GM21786 (cell line): Measurements from ENCODE around the gene RABGAP1L.

Source experiments
- ATAC-seq: cut with Tn5 transposase; IDR thresholded peaks from one replicate; pipeline ENCODE4 v1.9.1; 2021; ENCODE audit not compliant: unreplicated experiment

Gene RABGAP1L

DNA sequence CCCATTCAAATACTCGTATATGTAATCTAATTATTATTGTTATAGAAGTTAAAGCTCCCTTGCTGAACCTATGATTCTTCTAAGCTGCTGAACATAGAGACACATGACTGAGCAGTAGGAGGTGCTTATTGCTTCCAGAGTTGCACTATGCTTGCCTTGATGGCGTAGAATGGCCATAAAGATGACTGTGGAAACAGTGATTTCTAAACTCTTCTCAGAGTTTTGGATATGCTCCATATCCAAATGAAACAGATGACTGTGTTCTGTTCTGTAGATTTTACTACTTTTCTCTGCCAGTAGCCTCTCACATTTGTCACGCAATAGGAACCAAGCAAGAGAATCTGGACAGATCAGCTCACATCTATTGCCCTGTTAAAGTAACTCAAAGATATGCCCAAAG lies 752.3 kb downstream of the RABGAP1L start:
- no peak for ATAC-seq

DNA sequence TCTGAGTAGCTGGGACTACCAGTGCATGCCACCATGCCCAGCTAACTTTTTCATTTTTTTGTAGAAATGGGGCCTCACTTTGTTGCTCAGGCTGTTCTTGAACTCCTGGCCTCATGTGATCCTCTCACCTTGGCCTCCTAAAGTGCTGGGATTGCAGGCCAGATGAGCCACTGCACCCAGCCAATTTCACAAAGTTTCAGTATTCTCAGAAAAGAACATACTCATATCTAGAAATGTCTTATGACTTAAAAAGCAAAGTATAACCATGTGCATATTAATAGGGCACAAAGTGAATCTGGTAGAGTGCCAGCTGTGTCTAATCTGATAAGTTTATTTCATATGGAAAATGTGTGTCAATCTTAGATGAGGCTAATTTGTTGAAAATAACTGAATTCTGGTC lies 752.9 kb downstream of the RABGAP1L start:
- peak; percentile 64 for ATAC-seq

DNA sequence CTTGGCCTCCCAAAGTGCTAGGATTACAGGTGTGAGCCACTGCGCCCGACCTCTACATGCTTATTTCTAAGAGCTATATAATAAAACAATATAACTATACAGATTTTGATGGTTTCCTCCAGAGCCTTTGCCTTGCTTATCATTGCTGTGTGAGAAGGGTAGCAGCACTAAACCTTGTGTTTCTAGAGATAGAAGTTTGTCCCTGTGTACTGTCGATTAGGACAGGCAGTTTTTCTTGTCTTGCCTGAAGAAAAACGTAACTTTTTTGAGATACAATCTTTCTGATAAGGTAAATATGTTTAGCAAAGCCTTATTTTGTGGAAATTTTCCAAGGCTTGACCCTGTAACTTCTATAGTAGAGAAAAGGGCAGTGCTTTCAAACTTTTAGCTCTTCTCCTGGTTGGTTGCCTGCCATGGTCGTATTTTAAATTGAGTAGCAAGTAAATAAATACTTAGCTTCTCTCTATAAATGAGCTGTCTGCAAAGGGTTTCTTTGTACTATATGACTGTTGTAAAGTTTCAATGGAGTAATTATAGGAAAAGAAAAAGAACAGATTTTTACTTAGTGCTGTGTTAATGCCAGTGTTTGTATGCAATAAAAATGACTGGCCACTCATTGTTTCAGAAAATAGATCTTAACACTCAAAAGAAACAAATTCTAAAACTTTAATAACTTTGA lies 754.0 kb downstream of the RABGAP1L start:
- no peak for ATAC-seq

DNA sequence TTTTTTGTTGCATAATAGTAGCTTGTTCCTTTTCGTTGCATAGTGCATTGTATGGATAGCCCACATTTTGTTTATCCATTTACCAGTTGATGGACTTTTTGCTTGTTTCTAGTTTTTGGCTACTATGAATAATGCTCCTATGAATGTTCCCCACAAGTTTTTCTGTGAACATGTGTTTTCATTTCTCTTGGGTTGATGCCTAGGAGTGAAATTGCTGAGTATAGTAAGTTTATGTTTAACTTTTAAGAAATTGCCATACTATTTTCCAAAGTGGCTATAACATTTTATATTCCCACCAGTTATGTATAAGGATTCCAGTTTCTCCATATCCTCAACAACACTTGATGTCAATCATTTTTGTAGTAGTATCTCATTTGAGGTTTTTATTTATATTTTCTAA lies 755.7 kb downstream of the RABGAP1L start:
- ATAC-seq = no peak

DNA sequence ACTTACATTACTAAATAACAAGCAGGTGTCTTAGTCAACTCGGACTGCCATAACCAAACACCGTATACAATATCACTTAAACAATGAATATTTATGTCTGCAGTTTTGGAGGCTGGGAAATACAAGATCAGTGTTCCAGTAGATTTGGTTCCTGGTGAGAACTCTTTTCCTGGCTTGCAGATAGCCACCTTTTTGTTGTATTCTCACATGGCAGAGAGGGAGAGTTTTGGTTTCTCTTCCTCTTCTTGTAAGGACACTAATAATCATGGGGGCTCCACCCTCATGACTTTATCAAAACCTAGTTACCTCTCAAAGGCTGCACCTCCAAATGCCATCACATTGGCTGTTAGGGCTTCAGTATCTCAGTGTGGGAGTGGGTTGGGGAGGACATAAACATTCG lies 757.5 kb downstream of the RABGAP1L start:
- no peak for ATAC-seq

DNA sequence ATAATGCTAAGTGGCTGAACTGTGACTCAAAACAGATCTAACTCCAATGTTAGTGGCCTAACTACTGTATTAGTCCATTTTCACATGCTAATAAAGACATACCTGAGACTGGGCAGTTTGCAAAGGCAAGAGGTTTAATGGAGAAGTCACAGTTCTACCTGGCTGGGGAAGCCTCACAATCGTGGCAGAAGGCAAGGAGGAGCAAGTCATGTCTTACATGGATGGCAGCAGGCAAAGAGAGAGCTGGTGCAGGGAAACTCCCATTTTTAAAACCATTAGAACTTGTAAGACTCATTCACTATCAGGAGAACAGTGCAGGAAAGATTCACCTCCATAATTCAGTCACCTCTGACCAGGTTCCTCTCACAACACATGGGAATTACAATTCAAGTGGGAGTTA lies 760.8 kb downstream of the RABGAP1L start:
- ATAC-seq = no peak

DNA sequence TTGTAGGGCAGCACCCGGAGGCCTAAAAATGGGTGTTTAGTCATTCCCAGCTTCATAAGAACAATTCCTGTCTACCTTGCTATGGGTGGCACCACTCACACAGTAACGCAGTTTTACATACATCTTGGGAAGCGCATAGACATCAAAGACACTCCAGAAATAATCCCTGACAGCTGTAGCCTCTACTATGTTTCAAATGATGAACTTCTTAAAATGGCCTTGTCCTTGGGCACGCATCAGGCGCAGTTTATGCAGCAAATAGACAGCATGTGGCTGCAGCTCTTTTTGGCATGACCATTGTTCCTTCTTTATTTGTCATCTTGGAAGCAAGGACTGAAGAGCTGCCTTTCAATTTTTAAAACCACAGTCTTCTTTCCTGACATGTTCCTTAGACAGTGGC lies 762.8 kb downstream of the RABGAP1L start:
- ATAC-seq = no peak

DNA sequence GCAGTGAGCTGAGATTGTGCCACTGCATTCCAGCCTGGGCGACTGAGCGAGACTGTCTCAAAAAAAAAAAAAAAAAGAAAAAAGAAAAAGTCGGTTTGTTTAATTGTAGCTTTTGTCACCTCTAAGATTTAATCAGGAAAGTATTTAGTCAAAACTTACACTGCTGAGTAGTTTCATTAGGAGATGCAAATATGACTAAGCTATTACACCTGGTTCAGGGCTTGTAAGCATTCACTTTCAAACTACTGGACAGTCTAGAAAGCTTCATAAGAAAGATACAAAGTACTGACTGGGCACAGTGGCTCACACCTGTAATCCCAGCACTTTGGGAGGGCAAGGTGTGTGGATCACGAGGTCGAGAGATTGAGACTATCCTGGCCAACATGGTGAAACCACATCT lies 764.5 kb downstream of the RABGAP1L start:
- no peak for ATAC-seq

DNA sequence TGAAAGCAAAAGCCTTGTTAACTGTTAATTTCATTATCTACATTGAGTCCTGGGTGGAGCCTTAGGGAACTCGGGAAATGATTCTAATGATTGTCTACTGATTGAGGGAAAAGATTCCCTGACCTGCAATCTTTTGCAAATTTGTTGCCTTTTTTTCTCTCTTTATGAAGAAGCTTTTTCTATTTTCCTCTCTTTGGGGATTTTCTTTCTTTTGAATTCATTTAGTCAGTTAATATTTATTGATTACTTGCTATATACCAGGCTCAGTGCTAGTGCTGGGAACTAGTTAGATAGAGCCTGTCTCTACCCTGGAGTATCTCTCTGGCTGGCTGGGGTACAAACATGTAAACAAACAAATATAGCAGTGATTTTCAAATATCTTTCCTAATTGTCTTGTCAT lies 769.2 kb downstream of the RABGAP1L start:
- ATAC-seq = no peak

DNA sequence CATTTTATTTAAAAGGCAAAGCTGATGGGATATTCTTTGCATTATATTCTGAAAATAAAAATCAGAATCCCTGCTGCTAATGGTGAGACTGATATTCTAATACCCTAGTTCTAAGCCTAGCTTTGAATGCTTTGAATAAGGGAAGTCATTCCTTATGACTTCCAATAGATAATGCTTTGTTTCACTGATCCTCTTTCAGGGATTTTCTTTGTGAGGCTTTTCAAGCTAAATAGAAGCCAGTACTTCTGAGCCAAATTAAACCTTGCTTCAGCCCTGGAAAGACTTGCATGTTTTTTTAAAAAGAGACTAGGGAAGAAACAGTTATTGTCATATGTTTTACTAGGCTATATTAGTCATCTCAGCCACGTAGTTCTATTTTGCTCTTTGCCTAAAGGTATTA lies 771.9 kb downstream of the RABGAP1L start:
- ATAC-seq = no peak

DNA sequence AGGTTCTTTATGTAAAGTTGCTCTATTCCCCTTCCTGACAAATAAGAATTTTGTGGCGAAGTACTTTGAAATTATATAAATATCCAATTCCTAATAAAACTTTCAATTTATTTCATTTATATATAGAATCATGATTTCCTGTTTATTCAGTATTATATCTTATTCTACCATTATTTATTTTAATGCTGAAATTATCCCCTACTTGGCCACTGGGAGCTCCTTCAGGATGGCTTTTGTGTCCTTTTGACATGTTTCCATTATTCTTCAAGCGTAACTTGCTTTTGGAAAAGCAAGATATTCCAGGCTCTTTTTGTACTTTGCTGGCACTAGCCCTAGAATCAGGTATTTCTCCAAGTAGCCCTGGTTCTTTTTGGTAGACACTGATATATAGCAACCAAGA lies 773.3 kb downstream of the RABGAP1L start:
- ATAC-seq = no peak

DNA sequence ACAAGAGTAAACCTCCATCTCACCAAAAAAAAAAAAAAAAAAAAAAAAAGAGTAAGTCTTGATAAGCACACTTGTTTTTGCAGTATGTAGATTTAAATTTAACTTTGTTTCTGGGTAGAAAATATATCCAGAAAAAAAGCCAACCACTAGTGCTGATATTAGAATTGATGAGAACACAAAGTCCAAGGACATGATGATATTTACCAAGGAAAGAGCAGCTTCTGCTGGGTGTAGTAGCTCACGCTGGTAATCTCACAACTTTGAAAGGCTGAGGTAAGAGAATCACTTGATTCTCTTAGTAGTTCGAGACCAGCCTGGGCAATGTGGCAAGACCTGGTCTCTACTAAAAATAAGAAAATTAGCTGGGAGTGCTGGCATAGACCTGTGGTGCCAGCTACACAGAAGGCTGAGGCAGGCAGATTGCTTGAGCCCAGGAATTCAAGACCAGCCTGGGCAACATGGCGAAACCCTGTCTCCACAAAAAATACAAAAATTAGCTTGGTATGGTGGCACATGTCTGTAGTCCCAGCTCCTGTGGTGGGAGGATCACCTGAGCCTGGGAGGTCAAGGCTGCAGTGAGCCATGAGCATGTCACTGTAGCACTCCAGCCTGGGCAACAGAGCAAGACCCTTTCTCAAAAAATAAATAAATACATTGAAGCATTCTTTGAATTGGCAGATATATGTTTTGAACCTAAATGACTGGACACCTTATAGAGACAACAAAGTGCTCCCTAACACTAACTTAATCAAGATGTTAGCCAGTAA lies 776.8 kb downstream of the RABGAP1L start:
- ATAC-seq = no peak

DNA sequence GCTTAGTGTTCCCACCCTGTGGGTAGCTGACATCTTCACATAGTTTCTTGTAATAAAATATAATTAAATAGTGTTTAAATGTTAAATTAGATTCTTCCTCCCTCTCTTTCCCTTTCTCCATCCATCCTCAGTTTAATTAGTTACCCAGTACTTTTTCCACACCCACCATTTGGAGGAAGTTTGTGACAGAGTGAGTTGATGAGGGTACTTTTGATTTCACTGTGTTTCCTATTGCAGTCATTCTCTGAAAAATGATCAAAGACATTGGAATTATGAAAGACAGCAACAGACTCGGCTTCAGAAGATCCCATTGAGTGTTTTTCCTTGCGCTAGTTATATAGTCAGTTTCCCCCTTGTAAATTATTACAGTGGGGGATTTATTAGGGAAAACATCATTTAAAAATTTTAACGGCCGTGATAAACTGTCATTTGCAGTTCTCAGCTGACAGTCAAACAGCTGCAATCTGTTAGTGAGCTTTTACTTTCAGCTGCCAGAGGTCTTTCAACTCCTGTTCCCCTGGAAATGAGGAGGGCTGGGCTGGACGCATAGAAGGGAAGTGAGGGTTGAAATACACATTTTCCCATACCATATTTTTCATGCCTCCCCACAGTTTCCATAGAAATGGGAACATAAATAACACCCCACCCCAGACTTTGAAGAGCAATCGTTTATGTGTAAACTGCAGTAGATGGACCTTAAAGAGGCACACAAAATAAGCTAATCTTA lies 779.1 kb downstream of the RABGAP1L start:
- no peak for ATAC-seq

DNA sequence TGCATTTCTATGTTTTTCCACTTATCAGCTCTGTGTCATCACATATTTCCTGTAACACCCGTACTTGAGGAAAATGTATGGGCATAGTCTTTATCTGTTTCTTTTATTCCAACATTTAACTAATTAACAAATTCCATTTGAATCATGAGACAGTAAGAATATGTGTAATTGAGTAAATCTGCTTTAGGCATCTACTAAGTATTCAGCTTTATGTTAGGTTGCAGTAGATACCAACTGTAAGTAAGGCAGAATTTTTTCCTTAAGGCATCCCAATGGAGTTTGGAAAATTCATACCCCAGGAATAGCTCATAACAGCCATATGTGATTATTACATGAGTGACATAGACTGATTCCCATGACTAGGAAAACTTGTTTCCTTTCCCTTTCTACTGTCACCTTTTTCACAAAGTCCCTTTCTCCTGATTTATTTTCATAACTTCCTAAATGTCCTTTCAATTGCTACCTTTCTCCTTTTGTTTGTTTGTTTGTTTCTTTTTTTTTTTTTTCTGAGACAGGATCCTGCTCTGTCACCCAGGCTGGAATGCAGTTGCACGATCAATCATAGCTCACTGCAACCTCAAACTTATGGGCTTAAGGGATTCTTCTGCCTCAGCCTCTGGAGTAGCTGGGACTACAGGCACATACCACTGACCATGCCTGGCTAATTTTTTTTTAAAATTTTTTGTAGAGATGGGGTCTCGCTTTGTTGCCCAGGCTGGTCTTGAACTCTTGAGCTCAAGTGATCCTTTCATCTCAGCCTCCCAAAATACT lies 780.6 kb downstream of the RABGAP1L start:
- no peak for ATAC-seq

DNA sequence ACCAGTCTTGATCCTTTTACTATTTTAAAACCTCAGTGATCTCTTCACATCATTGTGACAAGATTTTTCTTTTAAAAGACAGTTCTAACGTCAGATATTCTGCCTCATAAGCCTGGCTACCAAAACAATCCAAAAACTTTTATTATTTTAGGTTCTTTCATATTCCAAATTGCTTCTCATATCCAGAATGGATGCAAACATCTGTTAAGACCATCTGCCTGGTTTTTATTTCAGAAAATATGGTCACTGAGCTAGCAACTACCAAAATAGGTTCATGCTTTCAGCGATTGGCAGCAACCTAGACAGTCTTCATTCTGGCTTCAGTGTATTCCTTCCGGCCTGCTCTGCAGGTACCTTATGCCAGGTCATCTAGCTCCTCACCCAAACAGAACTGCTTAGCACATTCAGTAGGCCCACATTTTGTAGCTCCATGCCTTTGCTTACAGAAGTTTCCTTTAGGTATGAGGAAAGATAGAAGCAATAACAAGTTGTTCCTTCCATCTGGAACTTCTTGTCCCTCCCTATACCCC lies 781.4 kb downstream of the RABGAP1L start:
- ATAC-seq = no peak

DNA sequence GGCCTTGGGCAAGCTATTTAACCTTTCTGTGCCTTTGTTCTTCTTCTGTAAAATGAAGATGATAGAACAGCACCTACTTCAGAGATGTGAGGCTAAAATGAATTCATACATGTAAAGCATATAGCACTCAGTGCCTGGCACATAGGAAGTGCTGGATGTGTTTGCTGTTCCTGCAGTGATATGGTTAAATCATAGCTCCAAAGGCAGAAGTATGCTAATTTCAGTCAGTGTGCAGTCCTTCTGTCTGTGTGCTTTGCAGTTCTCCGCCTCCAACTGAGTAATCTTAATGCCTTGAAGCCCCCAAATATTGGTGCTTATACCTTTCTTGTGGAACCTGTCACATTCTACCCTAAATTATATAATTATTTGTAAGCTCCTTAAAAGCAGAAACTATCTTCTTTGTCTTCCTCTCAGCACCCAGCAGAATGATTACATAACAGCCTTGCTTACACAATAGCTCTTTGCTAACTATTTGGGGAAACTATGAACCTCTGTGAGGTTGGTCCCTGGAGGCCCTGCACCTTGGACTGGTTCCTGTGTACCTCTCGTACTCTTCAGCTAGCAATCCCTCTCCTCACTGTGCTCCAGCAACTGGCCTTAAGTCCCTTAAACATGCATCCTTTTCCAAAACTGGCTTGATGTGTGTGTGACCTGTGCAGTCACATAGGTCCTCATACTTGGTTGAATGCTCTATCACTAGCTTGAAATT lies 783.4 kb downstream of the RABGAP1L start:
- ATAC-seq = no peak

DNA sequence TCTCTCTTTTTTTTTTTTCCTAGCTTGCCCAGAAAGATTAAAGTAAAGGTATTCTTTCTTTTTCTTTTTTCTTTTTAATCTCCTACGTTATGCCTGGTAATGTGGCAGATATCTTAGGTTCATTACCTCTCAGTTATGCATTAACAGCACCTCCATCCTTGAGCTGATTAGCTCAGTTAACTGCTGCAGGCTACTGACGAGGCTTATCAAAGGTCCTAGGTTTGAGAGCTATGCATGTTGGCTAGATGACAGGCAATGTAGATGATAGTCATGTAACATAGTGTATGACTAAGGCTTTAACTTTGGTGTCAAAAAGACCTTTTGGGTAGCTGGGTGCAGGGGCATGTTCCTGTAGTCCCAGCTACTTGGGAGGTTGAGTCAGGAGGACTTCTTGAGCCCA lies 786.7 kb downstream of the RABGAP1L start:
- ATAC-seq = no peak

DNA sequence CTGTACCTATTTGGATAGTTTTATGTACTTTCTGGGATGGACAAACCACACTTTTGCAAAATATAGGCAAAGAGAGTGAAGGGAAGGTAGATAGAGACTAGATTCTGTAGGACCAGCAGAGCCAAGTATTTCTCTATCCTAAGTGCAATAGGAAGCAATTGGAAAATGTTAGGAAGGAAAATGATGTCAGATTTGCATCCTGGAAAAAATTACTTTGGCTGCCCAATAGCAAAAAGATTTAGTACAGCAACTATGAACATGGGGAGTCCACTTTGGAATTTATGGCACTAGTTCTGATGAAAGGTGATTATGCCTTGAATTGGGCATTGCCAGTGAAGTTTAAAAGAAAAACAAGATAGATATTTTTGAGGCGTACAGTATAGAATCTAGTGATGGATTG lies 789.7 kb downstream of the RABGAP1L start:
- no peak for ATAC-seq

DNA sequence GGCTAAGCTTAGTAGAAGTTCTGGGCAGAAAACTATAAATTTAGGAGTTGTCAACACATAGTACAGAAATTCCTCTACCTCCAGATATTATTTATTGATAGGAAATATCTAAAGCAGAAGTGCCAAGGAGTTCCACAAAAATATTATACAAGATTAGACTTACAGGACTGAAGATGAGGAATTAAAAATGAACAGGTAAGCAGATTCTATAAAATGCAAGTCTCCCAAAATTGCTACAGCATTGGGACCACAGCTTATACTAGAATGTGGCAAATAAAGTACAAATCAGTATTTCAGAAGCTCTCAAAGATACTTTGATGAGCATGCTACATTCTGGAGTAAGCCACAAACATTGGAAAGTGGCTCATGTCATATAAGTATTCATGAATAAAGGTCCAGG lies 790.3 kb downstream of the RABGAP1L start:
- ATAC-seq = no peak

DNA sequence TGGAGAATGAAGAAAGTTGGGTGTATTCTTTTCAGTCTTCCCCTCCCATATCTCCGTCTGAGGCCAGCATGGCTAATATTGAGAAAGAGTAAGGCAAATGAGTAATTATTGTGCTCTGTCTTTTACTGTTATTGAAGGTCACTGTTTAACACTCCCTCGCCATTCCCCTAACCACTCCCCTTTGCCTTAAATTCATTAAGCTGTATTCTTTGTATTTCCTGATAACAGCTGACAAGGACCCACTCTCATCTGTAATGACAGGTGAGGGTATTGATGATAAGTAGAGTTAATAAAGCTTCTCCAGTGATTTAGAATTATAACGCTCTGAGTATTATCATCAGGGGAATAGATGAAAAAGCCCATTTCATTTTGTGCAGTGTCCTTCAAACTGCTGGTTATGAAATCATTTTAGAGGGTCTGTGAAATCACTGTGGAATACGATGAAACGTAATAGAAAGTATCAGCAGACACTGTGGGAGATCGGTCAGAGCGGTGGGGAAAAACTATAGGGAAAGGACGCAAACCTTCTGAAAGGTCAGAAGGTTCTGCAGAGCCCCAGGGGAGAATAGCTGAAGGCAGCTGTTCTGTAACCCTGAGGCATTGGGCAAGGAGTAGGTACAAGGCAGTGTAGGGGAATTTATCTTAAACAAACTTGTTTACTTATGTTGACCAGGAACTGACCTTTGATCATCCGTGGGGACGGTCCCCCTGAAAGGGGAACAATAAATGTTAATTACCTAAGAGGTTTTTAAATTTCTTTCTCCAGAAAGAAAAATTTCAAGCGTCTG lies 794.2 kb downstream of the RABGAP1L start:
- ATAC-seq = peak; percentile 59
